GM18511 (cell line): Measurements from ENCODE around the gene FAM163A.
"Not testable (repeated sequence)": the region's sequence is repeated elsewhere in the genome, so short reads cannot be mapped to it uniquely, and the experiment has no call there.

ENCODE experiments used
- ATAC-seq: cut with Tn5 transposase; IDR thresholded peaks from one replicate; pipeline ENCODE4 v1.9.1; 2021; ENCODE audit warnings: mild to moderate bottlenecking, moderate library complexity; ENCODE audit not compliant: unreplicated experiment

Gene FAM163A

GRCh38 chr1:179786815-179787685 is 44.0 kb downstream of the FAM163A start:
- no peak for ATAC-seq

GRCh38 chr1:179788259-179788658 is 45.2 kb downstream of the FAM163A start:
- no peak for ATAC-seq

GRCh38 chr1:179793281-179793680 is 50.2 kb downstream of the FAM163A start:
- ATAC-seq = no peak

DNA sequence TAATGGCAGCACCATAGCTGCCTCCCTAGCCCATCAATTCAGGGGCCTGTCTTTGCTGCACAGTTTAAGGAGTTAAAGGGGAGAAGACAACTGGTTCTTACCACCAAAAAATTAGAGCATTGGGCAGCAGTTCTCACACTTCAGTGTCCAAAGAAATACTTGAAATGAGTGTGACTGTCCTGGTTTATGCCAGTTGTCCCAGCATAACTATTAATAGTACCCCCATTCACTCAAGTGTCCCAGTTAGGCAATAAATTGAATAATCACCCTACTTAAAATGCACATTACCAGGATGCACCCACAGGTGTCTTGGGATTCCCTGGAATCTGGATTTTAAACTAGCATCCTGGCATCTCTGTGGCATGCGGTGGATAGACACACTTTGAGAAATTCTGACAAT is 51.1 kb downstream of the FAM163A start:
- no peak for ATAC-seq

DNA sequence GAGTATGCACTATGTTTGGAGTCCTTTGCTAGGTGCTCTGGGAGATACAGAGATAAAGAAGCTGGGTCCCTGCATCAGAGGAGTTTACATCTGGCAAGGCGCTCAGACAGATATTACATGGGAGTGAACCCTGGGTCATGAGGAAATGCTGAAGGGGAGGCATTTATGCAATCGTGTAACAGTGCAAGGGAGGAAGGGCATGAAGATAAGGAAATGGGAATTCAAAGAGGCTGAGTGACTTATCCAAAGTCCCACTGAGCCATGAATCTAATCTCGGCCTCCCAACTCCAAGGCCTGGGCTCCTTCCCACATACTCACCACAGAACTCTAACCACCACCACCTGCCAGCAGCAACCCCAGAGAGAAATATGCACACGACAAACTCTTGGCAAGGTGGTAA is 51.6 kb downstream of the FAM163A start:
- no peak for ATAC-seq

DNA sequence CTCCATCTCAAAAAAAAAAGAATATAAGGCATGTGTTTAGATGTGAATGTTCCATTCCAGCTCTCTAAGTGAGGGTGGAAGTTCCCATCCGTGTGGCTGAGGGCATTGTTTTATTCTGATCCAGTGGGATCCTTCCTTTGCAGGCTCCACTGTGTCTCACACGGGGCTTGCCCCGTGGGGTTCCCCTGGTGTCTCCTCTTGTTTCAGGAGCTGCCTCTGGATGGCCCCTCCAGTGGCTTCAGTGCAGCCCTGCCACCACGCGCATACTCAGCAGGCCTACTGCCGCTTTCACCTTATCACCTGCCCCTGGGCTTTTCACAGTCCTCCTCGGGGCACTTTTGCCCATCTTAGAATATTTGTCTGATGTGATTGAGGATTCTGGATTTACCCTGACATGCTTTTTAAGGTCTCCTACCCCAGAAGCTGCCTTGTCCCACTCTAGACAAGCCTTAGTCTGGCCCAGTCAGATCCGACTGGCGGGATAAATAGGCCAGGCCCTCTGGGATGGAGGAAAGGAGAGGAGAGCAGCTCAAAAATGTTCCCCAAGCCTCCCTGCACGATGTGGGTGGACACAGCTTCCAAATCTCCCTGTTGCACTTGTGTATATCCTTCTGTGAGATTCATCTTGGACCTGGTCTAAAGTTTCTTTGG is 55.2 kb downstream of the FAM163A start:
- ATAC-seq = no peak

GRCh38 chr1:179798864-179799516 is 55.9 kb downstream of the FAM163A start:
- no peak for ATAC-seq

DNA sequence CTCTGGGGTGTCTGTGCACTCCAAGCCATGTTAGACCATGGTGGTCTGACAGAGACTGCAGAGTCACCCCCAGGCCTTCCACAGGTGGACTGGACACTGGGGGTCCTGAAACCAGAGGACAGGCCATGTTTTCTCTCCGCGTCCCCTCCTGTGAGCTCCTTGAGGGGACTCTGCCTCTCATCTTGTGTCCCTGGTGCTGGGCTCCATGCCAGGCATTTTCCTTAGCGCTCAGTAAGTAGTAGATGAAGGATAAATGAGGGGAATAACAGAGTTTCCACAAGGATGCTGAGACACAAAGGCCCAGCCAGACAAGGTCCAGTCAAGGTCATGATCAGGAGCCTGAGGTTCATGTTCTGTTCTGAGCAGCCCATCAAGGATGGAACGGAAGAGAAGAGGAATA is 57.4 kb downstream of the FAM163A start:
- no peak for ATAC-seq

GRCh38 chr1:179803104-179803503 is 60.0 kb downstream of the FAM163A start:
- ATAC-seq = no peak

GRCh38 chr1:179803918-179804317 is 60.8 kb downstream of the FAM163A start:
- no peak for ATAC-seq

DNA sequence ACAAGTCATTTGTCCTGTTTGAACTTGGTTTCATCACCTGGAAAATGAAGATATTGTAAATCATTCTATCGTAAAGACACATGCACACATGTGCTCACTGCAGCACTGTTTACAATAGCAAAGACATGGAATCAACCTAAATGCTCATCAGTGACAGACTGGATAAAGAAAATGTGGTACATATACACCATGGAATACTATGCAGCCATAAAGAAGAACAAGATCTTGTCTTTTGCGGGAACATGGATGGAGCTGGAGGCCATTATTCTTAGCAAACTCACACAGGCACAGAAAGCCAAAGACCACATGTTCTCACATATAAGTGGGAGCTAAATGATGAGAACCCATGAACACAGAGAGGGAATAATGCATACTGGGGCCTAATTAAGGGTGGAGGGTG is 61.3 kb downstream of the FAM163A start:
- ATAC-seq = not testable (repeated sequence)

GRCh38 chr1:179805291-179806195 is 62.5 kb downstream of the FAM163A start:
- no peak for ATAC-seq

DNA sequence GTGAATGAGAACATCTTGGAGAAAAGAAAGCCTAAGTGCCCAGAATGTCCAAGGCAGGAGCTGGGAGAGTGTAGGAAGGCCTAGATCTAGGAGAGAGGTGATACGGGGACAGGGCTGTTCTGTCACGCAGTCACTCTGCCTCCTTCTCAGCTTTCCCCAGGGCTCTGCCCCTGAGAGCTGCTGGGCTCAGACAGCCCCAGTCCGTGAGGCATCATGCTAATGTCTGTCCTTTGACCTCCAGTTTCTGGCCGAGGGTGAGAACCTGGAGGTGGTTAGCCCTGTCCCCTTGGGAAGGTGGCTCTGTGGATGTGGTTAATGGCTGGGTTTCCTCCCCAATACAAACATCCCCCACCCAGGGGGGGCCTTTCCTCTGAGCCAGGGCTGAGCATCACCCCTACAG is 63.2 kb downstream of the FAM163A start:
- ATAC-seq = no peak

DNA sequence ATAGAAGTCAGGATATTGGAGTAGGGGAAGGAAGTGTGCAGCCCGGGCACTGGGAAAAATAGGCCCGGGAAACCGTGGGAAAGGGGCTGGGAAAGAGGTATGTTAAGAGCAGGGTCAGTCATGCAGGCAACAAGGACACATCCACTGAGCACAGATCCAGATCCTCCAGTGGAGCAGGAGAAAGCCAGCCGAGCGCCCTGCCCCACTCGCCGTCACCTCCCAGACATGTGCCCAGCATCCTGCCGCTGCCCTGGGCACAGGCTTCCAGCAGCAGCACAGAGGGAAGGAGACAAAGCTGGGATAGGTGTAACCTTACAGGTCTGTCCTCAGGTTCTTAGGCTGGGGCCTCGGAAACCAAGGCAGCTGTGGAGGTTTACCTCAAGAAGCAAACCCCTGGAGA is 64.2 kb downstream of the FAM163A start:
- no peak for ATAC-seq

DNA sequence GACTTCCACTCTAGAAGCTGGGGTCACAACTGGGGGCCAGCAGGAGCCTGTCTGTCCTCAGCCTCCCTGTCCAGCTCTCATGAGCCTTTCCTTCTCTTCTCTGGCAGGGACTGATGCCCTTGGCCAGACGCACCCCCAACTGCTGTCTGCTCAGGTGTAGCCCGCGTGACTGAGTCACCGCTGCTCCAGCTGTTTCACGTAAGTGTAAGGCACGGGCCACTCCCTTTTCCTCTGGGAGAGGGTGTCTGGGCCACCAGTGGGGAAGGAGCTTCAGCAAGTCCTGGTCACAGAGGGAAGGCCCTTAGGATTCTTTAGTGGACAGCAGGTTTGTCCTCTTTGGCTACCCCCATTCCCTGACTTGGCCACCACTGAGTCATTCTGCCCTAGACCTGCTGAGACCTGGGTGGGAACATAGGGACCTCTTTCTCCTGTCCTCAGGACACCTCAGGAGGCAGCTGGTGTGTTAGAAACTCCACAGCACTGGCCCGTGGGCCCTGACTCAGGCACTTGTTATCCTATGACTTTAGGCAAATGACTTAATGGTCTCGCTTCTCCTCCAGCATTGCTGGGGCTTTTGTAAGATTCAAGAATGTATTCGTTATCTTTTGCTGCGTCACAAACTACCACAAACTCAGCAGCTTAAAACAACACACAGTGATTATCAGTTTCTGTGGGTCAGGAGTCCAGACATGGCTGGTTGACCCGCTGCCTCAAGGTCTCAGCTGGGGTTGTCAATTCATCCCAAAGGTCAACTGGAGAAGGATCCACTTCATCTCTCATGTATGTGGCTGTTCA is 64.8 kb downstream of the FAM163A start:
- no peak for ATAC-seq

- ATAC-seq = no peak
Measured at GRCh38 chr1:179808503-179808902, 65.4 kb downstream of the FAM163A start.

DNA sequence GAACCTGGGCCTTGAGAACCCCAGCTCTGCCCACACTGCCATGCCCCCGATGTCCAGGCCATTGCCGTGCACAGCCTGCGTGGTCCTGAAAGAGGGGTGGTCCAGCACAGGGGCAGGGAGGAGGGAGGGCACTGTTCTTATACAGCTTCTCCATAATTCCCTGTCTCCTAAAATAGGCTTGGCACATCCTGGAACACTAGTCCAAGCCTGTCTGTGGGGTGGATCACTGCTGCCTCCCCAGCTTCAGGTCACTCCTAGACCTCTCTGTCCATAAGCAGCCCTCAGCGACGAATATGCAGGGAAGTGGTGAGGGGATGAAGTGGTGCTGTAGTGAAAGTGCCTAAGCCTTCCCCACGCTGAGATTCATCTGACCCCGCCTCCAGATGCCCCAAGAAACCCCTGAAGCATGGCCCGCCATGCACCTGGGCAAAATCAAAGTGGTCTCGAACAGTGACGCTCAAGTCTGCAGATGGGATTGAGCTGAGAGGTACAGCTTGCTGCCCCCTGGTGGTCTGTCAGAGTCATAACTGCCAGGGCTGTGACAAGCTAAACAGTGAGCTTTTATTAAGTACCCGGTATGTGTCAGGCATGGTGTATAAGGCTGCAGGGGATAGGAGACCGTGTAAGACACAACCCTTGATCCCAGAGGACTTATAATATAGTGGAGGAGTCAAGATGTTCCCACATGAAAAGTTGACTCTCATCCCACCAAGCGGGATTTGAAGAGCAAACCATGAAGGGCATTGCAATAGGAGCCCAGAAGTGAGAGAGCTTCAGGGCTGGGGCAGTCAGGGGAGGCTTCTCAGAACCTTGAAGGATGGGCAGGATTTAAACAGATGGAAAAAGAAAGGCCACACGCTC is 66.6 kb downstream of the FAM163A start:
- ATAC-seq = peak; percentile 68

DNA sequence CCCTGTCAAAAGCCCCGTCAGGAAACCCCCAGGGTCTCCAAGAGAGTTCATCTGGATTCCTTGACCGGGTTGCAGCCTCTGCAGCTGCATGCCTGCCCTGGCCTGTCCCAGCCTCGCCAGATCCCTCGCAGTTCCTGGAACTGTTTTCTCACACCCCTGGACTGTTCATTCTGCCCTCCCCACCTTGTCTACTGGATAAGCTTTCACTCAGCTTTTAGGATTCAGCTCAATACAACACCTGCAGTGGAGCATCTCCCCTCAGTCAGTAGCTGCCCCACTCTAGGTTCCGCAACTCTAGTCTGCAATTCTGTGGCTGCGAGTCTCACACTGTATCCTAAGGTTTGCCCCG is 67.2 kb downstream of the FAM163A start:
- no peak for ATAC-seq
